Measurements from ENCODE around the gene VPS26C.

- TF ChIP-seq CTCF (IDR thresholded peaks at IDR 0.05) (no peak), POLR2A (IDR thresholded peaks at IDR 0.05) (no peak)
Observed at GRCh38 chr21:37292941-37293340, 25.8 kb upstream of the VPS26C start.

Measured in right lobe of liver (tissue), 4 donors.